Measurements from ENCODE around the gene KIF6.

Gene KIF6

GRCh38 chr6:39602601-39603519 is 122.3 kb downstream of the KIF6 start:
- no peak for DNase-seq (ENCODE audit: extremely low read depth in 1 of 2, low read depth in 1 of 2)

- no peak for DNase-seq (ENCODE audit: extremely low read depth in 1 of 2, low read depth in 1 of 2)
These were observed 125.2 kb downstream of the KIF6 start for GRCh38 chr6:39599973-39600372.

GRCh38 chr6:39599341-39599740 is 125.9 kb downstream of the KIF6 start:
- DNase-seq (ENCODE audit: extremely low read depth in 1 of 2, low read depth in 1 of 2): no peak

GRCh38 chr6:39594285-39594684 is 130.9 kb downstream of the KIF6 start:
- no peak for DNase-seq (ENCODE audit: extremely low read depth in 1 of 2, low read depth in 1 of 2)

GRCh38 chr6:39593646-39594045 is 131.6 kb downstream of the KIF6 start:
- no peak for DNase-seq (ENCODE audit: extremely low read depth in 1 of 2, low read depth in 1 of 2)

GRCh38 chr6:39590871-39591393 is 134.3 kb downstream of the KIF6 start:
- DNase-seq (ENCODE audit: extremely low read depth in 1 of 2, low read depth in 1 of 2): no peak

- no peak for DNase-seq (ENCODE audit: extremely low read depth in 1 of 2, low read depth in 1 of 2)
These were observed 138.1 kb downstream of the KIF6 start for GRCh38 chr6:39587080-39587479.

GRCh38 chr6:39585641-39586040 is 139.6 kb downstream of the KIF6 start:
- no peak for DNase-seq (ENCODE audit: extremely low read depth in 1 of 2, low read depth in 1 of 2)

- DNase-seq (ENCODE audit: extremely low read depth in 1 of 2, low read depth in 1 of 2): no peak
These were observed 147.6 kb downstream of the KIF6 start for GRCh38 chr6:39577446-39578165.

- DNase-seq (ENCODE audit: extremely low read depth in 1 of 2, low read depth in 1 of 2): no peak
These were observed 148.5 kb downstream of the KIF6 start for GRCh38 chr6:39576556-39577303.

GRCh38 chr6:39574991-39575390 is 150.2 kb downstream of the KIF6 start:
- DNase-seq (ENCODE audit: extremely low read depth in 1 of 2, low read depth in 1 of 2): no peak

- DNase-seq (ENCODE audit: extremely low read depth in 1 of 2, low read depth in 1 of 2): no peak
These were observed 151.7 kb downstream of the KIF6 start for GRCh38 chr6:39573541-39573940.

- no peak for DNase-seq (ENCODE audit: extremely low read depth in 1 of 2, low read depth in 1 of 2)
These were observed 152.4 kb downstream of the KIF6 start for GRCh38 chr6:39572661-39573340.

GRCh38 chr6:39568896-39569295 is 156.3 kb downstream of the KIF6 start:
- DNase-seq (ENCODE audit: extremely low read depth in 1 of 2, low read depth in 1 of 2): no peak

GRCh38 chr6:39567091-39567490 is 158.1 kb downstream of the KIF6 start:
- DNase-seq (ENCODE audit: extremely low read depth in 1 of 2, low read depth in 1 of 2): no peak

GRCh38 chr6:39566456-39566855 is 158.8 kb downstream of the KIF6 start:
- DNase-seq (ENCODE audit: extremely low read depth in 1 of 2, low read depth in 1 of 2): no peak

- no peak for DNase-seq (ENCODE audit: extremely low read depth in 1 of 2, low read depth in 1 of 2)
These were observed 159.3 kb downstream of the KIF6 start for GRCh38 chr6:39565956-39566355.

GRCh38 chr6:39563566-39564311 is 161.5 kb downstream of the KIF6 start:
- DNase-seq (ENCODE audit: extremely low read depth in 1 of 2, low read depth in 1 of 2): no peak

- no peak for DNase-seq (ENCODE audit: extremely low read depth in 1 of 2, low read depth in 1 of 2)
These were observed 163.5 kb downstream of the KIF6 start for GRCh38 chr6:39561536-39562266.
